ENCODE data around the gene MTPN.

MTPN gene

DNA sequence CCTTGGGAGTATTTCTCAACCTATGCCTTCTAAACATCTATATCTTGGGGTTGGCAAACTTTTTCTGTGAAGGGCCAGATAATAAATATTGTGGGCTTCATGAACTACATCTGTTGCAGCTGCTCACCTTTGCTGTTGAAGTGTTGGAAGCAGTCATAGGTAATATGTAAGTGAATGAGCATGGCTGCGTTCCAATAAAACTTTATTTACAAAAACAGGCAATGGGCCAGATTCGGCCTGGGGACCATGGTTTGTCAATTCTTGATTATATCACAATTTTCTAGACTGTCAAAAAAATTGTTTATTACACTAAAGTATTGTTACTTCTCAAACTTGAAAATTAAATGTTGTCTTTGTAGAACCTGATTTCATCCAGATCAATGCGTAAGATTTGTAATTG lies 54.9 kb downstream of the MTPN start:
- TF ChIP-seq, protein P1, sequence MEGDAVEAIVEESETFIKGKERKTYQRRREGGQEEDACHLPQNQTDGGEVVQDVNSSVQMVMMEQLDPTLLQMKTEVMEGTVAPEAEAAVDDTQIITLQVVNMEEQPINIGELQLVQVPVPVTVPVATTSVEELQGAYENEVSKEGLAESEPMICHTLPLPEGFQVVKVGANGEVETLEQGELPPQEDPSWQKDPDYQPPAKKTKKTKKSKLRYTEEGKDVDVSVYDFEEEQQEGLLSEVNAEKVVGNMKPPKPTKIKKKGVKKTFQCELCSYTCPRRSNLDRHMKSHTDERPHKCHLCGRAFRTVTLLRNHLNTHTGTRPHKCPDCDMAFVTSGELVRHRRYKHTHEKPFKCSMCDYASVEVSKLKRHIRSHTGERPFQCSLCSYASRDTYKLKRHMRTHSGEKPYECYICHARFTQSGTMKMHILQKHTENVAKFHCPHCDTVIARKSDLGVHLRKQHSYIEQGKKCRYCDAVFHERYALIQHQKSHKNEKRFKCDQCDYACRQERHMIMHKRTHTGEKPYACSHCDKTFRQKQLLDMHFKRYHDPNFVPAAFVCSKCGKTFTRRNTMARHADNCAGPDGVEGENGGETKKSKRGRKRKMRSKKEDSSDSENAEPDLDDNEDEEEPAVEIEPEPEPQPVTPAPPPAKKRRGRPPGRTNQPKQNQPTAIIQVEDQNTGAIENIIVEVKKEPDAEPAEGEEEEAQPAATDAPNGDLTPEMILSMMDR (IDR thresholded peaks at IDR 0.05; ENCODE audit: low read length, missing control alignments): no peak
- H3K4me3 ChIP-seq (replicated peaks; ENCODE audit: low read depth, low read length): no peak overlapping the region
- no peak for DNase-seq (ENCODE audit: low read depth)

DNA sequence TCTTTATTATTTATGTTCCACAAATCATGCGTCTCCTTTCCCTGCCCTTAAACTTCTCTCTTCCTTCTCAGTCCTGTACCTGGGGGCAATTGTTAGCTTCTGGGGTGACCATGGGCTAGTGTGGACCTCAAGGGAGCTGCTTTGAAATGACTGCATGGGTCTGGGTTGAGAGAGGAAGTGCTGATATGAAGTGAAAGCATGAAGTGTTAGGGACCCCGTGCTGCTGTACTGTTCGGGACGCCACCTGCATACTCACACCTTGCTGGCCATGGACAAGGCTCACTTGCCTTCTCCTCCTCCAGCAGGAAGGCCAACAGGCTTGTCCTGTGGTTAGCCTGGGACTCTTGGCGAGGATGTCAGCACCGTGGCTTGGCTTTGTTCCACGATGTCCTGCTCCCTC lies 56.7 kb downstream of the MTPN start:
- TF ChIP-seq, protein P1 (IDR thresholded peaks at IDR 0.05; ENCODE audit: low read length, missing control alignments): no peak
- no peak overlapping the region for H3K4me3 ChIP-seq (replicated peaks; ENCODE audit: low read depth, low read length)
- no peak for DNase-seq (ENCODE audit: low read depth)

DNA sequence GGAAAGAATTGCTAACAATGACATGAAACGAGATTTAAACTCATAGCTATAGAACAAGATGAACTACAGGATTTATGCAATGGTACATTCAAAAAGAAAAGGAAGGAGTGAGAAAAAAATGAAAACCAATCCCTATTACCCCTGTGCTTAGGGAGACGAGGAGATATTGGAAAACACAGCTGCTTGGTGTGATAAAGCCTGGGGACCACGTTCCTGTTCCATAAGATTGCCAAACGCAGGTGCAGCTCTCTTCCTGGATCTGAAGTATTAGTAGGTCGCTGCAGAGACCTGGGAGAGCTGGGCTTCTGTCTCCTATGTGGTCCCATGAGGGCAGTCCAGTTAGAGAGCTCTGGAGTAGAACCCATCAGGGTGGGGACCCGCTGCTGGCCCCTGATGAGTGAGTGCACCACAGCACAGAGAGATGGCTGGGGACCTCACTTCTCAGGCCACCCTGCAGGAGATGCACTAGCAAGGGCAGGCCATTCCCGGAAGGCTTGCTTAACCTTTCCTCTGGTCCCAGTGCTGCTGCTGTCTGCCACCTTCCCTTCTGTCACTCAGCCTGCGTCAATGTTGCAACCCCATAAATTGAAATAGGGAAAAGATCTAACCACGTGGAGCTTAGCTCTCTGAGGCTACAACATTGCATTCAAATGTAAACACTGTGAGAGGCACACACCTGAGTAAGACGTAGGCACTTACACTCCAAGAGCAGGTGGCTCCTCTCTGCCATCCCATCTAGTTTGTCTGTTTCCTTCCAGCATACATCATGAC lies 57.9 kb downstream of the MTPN start:
- TF ChIP-seq, protein P1 (IDR thresholded peaks at IDR 0.05; ENCODE audit: low read length, missing control alignments): no peak
- no peak for DNase-seq (ENCODE audit: low read depth)
- H3K4me3 ChIP-seq (replicated peaks; ENCODE audit: low read depth, low read length): no peak overlapping the region

DNA sequence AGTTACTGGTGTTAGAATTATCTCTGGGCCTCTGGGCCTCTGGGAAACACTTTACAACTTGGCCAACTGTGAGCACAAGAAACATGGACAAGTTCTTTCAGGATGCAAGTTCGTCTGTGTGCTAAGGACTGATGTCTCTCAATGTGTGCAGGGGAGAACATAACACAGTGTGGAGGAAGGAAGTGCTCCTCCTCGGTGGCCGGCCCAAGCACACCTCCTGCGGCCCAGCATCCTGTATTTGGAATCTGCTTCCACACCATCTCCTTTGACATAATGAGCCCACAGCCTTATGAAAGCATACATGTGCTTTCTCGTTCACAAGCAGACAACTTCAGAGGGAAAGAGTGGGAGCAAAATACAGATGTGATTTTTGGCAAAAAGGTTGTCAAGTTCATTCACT lies 59.0 kb downstream of the MTPN start:
- TF ChIP-seq, protein P1 (IDR thresholded peaks at IDR 0.05; ENCODE audit: low read length, missing control alignments): no peak
- no peak for DNase-seq (ENCODE audit: low read depth)
- no peak overlapping the region for H3K4me3 ChIP-seq (replicated peaks; ENCODE audit: low read depth, low read length)

DNA sequence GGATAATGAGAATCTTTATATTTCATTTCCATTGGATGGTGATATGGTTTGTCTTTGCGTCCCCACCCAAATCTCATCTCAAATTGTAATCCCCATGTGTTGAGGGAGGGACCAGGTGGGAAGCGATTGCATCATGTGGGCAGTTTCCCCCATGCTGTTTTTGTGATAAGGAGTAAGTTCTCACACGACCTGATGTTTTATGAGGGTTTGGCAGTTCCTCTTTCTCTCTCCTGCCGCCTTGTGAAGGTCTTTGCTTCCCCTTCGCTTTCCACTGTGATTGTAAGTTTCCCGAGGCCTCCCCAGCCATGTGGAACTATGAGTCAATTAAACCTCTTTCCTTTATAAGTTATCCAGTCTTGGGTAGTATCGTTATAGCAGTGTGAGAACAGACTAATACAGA lies 59.4 kb downstream of the MTPN start:
- TF ChIP-seq, protein P1 (IDR thresholded peaks at IDR 0.05; ENCODE audit: low read length, missing control alignments): no peak
- no peak overlapping the region for H3K4me3 ChIP-seq (replicated peaks; ENCODE audit: low read depth, low read length)
- DNase-seq (ENCODE audit: low read depth): no peak

DNA sequence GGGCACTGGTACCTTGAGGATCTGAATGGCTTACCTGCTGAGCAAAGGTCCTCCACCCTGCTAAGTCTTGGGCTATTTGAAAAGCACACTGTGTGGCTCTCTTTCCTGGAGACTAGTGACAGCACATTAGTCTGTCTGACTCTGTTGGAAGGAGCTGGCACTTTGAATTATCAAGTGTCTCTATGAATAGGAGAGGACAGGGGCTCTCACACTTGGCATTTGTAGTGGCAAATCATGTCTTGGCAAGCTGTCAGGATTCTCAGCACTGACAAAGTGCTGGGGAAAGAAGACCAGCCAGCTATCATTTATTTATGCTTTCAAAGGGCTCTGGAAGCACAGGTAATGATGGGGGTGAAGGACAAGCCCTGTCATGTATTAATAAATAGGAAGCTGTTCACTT lies 62.8 kb downstream of the MTPN start:
- TF ChIP-seq, protein P1 (IDR thresholded peaks at IDR 0.05; ENCODE audit: low read length, missing control alignments): no peak
- no peak for DNase-seq (ENCODE audit: low read depth)
- H3K4me3 ChIP-seq (replicated peaks; ENCODE audit: low read depth, low read length): no peak overlapping the region

DNA sequence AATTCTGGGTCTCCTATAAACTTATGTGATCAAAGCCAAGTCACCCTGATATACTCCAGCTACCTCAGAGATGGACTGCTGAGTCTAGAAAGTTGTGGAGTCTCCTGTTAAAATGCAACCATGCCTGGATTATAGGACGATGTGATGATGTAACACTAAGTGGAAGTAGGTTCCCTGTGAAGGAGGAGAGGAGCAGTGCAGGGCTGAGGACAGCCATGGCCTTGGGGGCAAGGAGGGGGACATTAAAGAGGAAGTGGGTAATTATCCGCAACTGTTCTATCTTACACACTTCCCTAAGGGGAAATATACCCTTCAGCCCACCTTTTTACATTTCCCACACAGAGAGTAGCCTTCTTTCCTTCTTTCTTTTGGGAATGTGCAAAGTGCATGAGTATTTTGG lies 63.8 kb downstream of the MTPN start:
- no peak for DNase-seq (ENCODE audit: low read depth)
- TF ChIP-seq, protein P1 (IDR thresholded peaks at IDR 0.05; ENCODE audit: low read length, missing control alignments): no peak
- H3K4me3 ChIP-seq (replicated peaks; ENCODE audit: low read depth, low read length): no peak overlapping the region
